ENCODE measurements around the gene LRG1. TPM values are rescaled to one million over a fixed set of nuclear protein-coding genes. Genes with fewer than 3 reads are reported as not detected.

LRG1 gene
- total RNA-seq, 4 donors from 2014 or later: 2.1 to 8.5 TPM; not detected in 2

DNA sequence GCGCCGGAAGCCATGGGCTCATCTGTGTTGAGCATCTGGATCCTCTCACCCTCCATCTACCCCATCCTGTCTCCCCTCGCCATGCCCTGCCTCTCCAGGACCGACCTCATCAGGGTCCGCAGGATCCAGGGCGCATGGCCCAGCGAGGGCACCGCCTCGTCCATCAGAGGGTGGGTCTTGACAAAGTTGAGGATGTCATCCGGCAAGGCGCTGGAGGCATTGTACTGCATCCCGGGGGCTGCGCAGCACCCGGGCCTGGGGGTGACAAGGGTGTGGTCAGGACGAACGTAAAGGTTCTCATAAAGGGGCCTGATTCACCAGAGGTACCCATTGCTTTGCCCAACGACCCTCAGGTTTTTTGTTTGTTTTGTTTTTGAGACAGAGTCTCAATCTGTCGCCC is 10.2 kb upstream of the LRG1 start:
- no peaks in the 10 kb centered on the region for H3K9me3 ChIP-seq
- H3K27me3 ChIP-seq: peaks cover 22% of the 10 kb centered on the region
- WGBS, 2 donors (ENCODE audit: low coverage in 1 of 2): 97% methylated on average over 6 of the region's 18 CpGs; no CpG with 5 or more reads in 1 of the 2 donors
- no peak overlapping the region for H3K27ac ChIP-seq
- H3K4me3 ChIP-seq: no peak overlapping the region
- no peak for ATAC-seq
- TF ChIP-seq, protein P1, sequence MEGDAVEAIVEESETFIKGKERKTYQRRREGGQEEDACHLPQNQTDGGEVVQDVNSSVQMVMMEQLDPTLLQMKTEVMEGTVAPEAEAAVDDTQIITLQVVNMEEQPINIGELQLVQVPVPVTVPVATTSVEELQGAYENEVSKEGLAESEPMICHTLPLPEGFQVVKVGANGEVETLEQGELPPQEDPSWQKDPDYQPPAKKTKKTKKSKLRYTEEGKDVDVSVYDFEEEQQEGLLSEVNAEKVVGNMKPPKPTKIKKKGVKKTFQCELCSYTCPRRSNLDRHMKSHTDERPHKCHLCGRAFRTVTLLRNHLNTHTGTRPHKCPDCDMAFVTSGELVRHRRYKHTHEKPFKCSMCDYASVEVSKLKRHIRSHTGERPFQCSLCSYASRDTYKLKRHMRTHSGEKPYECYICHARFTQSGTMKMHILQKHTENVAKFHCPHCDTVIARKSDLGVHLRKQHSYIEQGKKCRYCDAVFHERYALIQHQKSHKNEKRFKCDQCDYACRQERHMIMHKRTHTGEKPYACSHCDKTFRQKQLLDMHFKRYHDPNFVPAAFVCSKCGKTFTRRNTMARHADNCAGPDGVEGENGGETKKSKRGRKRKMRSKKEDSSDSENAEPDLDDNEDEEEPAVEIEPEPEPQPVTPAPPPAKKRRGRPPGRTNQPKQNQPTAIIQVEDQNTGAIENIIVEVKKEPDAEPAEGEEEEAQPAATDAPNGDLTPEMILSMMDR (IDR thresholded peaks at IDR 0.05): no peak
- TF ChIP-seq POLR2AphosphoS5 (IDR thresholded peaks at IDR 0.05) (no peak), POLR2A (IDR thresholded peaks at IDR 0.05) (no peak), EP300 (IDR thresholded peaks at IDR 0.05) (no peak)
- no peaks in the 10 kb centered on the region for H3K4me1 ChIP-seq
- H3K36me3 ChIP-seq: peaks cover 0 to 15% of the 10 kb centered on the region in 2 donors

- Histone ChIP-seq H3K36me3 (peaks cover 0 to 9% of the 10 kb centered on the region in 2 donors), H3K4me3 (no peak overlapping the region), H3K9me3 (no peaks in the 10 kb centered on the region), H3K4me1 (no peaks in the 10 kb centered on the region), H3K27ac (no peak overlapping the region), H3K27me3 (peaks cover 22% of the 10 kb centered on the region)
- peak; percentile 30 for ATAC-seq
- WGBS, 2 donors (ENCODE audit: low coverage in 1 of 2): no CpG with 5 or more reads among the region's 14 CpGs
- TF ChIP-seq POLR2AphosphoS5 (IDR thresholded peaks at IDR 0.05) (no peak), POLR2A (IDR thresholded peaks at IDR 0.05) (no peak), EP300 (IDR thresholded peaks at IDR 0.05) (no peak)
- TF ChIP-seq, protein P1 (IDR thresholded peaks at IDR 0.05): no peak
Observed at GRCh38 chr19:4548238-4548584, 8.4 kb upstream of the LRG1 start.

- peaks cover 0 to 7% of the 10 kb centered on the region in 2 donors for H3K36me3 ChIP-seq
Observed at GRCh38 chr19:4547303-4548237, 7.7 kb upstream of the LRG1 start.

GRCh38 chr19:4543842-4544647 is 4.2 kb upstream of the LRG1 start:
- peaks cover 0 to 9% (median 0%) of the 10 kb centered on the region in 3 donors for H3K9me3 ChIP-seq
- no peak overlapping the region for H3K27ac ChIP-seq
- H3K4me1 ChIP-seq: no peaks in the 10 kb centered on the region
- peak overlapping the region in 1 of 2 donors; percentile 22 for H3K4me3 ChIP-seq
- peaks cover 12% of the 10 kb centered on the region for H3K27me3 ChIP-seq
- H3K36me3 ChIP-seq: no peaks in the 10 kb centered on the region
- 94% methylated on average over 13 of the region's 87 CpGs; no CpG with 5 or more reads in 1 of the 2 donors for WGBS, 2 donors (ENCODE audit: low coverage in 1 of 2)
- TF ChIP-seq, protein P1 (IDR thresholded peaks at IDR 0.05): no peak
- TF ChIP-seq EP300 (IDR thresholded peaks at IDR 0.05) (no peak), POLR2A (IDR thresholded peaks at IDR 0.05) (no peak), POLR2AphosphoS5 (IDR thresholded peaks at IDR 0.05) (no peak)
- ATAC-seq: no peak

More at GRCh38 chr19:4547303-4548237, 7.7 kb upstream of the LRG1 start:
- 16 to 85% methylated on average over 5 to 13 of the region's 32 CpGs for WGBS, 2 donors (ENCODE audit: low coverage in 1 of 2)
- Histone ChIP-seq H3K9me3 (no peaks in the 10 kb centered on the region), H3K4me3 (no peak overlapping the region), H3K27ac (no peak overlapping the region), H3K27me3 (peaks cover 22% of the 10 kb centered on the region), H3K4me1 (no peaks in the 10 kb centered on the region)
- TF ChIP-seq POLR2AphosphoS5 (IDR thresholded peaks at IDR 0.05) (no peak), POLR2A (IDR thresholded peaks at IDR 0.05) (no peak), EP300 (IDR thresholded peaks at IDR 0.05) (no peak)
- TF ChIP-seq, protein P1 (IDR thresholded peaks at IDR 0.05): no peak
- no peak for ATAC-seq

Data from gastroesophageal sphincter (tissue), 4 donors.